ENCODE data around the gene HSPA6. TPM values are rescaled to one million over a fixed set of nuclear protein-coding genes. Genes with fewer than 3 reads are reported as not detected.

HSPA6 gene
- total RNA-seq, 3 donors from 2014 or later (not counting 1 experiment from before 2014, with no cell fraction given), result 5.8 to 6.5 (median 6.0) TPM

DNA sequence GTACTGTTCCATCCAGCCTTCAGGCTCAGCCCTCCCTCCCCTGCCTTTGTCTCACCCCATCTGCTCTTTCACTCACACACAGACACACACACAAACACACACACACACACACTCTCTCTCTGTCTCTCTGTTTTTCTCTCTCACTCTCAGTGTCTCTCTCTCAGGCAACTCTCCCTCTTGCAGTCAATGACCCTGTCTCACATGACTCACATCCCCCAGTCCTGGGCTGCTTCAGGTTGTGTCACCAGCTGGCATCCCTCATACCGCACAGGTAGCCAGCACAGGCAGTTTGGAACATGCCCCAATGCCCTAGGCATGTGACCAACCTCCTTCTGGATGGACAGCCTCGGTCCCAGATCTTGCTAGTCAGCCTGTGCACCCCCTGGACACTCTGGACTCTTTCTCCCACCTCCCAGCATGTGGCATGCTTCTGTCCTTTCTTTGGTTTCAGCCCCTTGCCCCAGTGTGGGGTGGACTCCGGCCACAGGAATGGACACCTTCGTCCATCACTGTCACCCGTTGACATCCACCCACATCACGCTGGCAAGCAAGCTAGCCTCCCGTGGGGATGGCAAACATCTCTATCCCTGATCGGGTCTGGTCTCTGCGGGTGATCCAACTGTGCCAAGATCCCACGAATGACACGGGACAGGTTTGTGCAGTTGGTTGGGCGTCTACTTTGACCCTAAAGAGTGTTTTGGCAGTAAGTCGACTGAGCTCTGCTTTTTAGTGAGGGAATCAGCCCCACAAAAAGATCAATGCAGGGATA is 42.5 kb upstream of the HSPA6 start:
- no peak overlapping the region for H3K4me3 ChIP-seq (ENCODE audit: low read length)
- 89% methylated on average over 13 of the region's 13 CpGs for WGBS (ENCODE audit: insufficient coverage)
- Mint-ChIP-seq H3K4me3 (no peak overlapping the region), H3K4me1 (peaks cover 2 to 6% of the 10 kb centered on the region in 2 donors), H3K9me3 (no peaks in the 10 kb centered on the region), H3K27ac (no peak overlapping the region), H3K36me3 (no peaks in the 10 kb centered on the region), H3K27me3 (ENCODE audit: low read depth in 2 of 2) (peaks cover 0 to 5% of the 10 kb centered on the region in 2 donors)
- no peaks in the 10 kb centered on the region for H3K36me3 ChIP-seq (ENCODE audit: control insufficient read depth, insufficient read depth, low read length)
- intact Hi-C loops (cut with micrococcal nuclease), result loop anchor here (10.0 kb wide), 1 partner anchor 83 kb away; no protein-coding TSS in a partner anchor
- H3K27ac ChIP-seq (ENCODE audit: low read length), result no peak overlapping the region
- no peak for ATAC-seq
- H3K9me3 ChIP-seq (ENCODE audit: control insufficient read depth, insufficient read depth, low read length), result no peaks in the 10 kb centered on the region
- H3K4me1 ChIP-seq (ENCODE audit: control insufficient read depth, insufficient read depth, low read length), result no peaks in the 10 kb centered on the region
- no peak for TF ChIP-seq CTCF (IDR thresholded peaks at IDR 0.05)
- DNase-seq, result no peak
- no peaks in the 10 kb centered on the region for H3K27me3 ChIP-seq (ENCODE audit: control insufficient read depth, insufficient read depth, low read length)

GRCh38 chr1:161482610-161483009 is 41.7 kb upstream of the HSPA6 start:
- Histone ChIP-seq H3K9me3 (ENCODE audit: control insufficient read depth, insufficient read depth, low read length) (no peaks in the 10 kb centered on the region), H3K4me3 (ENCODE audit: low read length) (no peak overlapping the region), H3K27me3 (ENCODE audit: control insufficient read depth, insufficient read depth, low read length) (no peaks in the 10 kb centered on the region), H3K36me3 (ENCODE audit: control insufficient read depth, insufficient read depth, low read length) (no peaks in the 10 kb centered on the region), H3K4me1 (ENCODE audit: control insufficient read depth, insufficient read depth, low read length) (peaks cover 6% of the 10 kb centered on the region), H3K27ac (ENCODE audit: low read length) (no peak overlapping the region)
- Mint-ChIP-seq H3K27me3 (ENCODE audit: low read depth in 2 of 2) (peaks cover 0 to 5% of the 10 kb centered on the region in 2 donors), H3K36me3 (no peaks in the 10 kb centered on the region), H3K4me1 (peaks cover 7 to 11% of the 10 kb centered on the region in 2 donors), H3K9me3 (no peaks in the 10 kb centered on the region), H3K4me3 (no peak overlapping the region), H3K27ac (no peak overlapping the region)
- no peak for TF ChIP-seq CTCF (IDR thresholded peaks at IDR 0.05)
- intact Hi-C loops (cut with micrococcal nuclease), result loop anchor here (10.0 kb wide), 1 partner anchor 82 kb away; no protein-coding TSS in a partner anchor
- no peak for DNase-seq
- ATAC-seq, result no peak
- WGBS (ENCODE audit: insufficient coverage), result 84% methylated on average over 6 of the region's 6 CpGs

DNA sequence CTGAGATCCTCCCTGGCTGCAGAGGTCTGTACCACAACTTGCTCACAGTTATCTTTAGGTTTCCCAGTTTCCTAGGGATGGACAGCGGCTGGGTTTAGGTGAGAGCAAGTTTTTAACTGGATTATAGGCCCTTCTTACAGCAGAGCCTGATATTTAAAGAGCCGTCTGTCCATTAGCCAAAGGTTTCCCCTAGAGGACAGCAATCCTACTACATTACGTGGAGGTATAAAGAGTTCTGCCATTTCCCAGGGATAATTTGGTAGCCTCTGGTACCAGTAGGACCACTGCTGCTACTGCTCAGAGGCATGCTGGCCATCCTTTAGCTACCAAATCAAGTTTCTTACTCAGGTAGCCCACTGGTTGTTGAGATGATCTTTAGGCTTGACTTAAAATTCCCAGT is 41.0 kb upstream of the HSPA6 start:
- H3K9me3 ChIP-seq (ENCODE audit: control insufficient read depth, insufficient read depth, low read length), result no peaks in the 10 kb centered on the region
- no peak overlapping the region for H3K27ac ChIP-seq (ENCODE audit: low read length)
- peaks cover 7 to 11% of the 10 kb centered on the region in 2 donors for H3K4me1 Mint-ChIP-seq
- no peaks in the 10 kb centered on the region for H3K27me3 ChIP-seq (ENCODE audit: control insufficient read depth, insufficient read depth, low read length)
- 87% methylated on average over 3 of the region's 3 CpGs for WGBS (ENCODE audit: insufficient coverage)
- H3K27me3 Mint-ChIP-seq (ENCODE audit: low read depth in 2 of 2), result peaks cover 0 to 5% of the 10 kb centered on the region in 2 donors
- no peak overlapping the region for H3K27ac Mint-ChIP-seq
- H3K9me3 Mint-ChIP-seq, result no peaks in the 10 kb centered on the region
- no peak for DNase-seq
- TF ChIP-seq CTCF (IDR thresholded peaks at IDR 0.05), result no peak
- no peaks in the 10 kb centered on the region for H3K36me3 Mint-ChIP-seq
- H3K36me3 ChIP-seq (ENCODE audit: control insufficient read depth, insufficient read depth, low read length), result no peaks in the 10 kb centered on the region
- peaks cover 6% of the 10 kb centered on the region for H3K4me1 ChIP-seq (ENCODE audit: control insufficient read depth, insufficient read depth, low read length)
- no peak for ATAC-seq
- H3K4me3 Mint-ChIP-seq, result no peak overlapping the region
- H3K4me3 ChIP-seq (ENCODE audit: low read length), result no peak overlapping the region
- intact Hi-C loops (cut with micrococcal nuclease), result loop anchor here (10.0 kb wide), 1 partner anchor 81 kb away; no protein-coding TSS in a partner anchor
